Measurements from ENCODE around the gene CRYZ.
"Not testable (repeated sequence)": the region's sequence is repeated elsewhere in the genome, so short reads cannot be mapped to it uniquely, and the experiment has no call there.

Gene CRYZ

GRCh38 chr1:74677926-74678325 is 54.9 kb downstream of the CRYZ start:
- DNase-seq: no peak

- DNase-seq: no peak
Observed at GRCh38 chr1:74674278-74675048, 58.4 kb downstream of the CRYZ start.

- peak; percentile 12 for DNase-seq
Observed at GRCh38 chr1:74673351-74674111, 59.3 kb downstream of the CRYZ start, which contains the start of gene ERICH3. Gene ERICH3 (minus strand): TSS chr1:74673792. CDS start chr1:74673519, 273 bp downstream.

- not testable (repeated sequence) for DNase-seq
Observed at GRCh38 chr1:74670866-74671265, 62.0 kb downstream of the CRYZ start.

All from NCI-H1436 (cell line).